GM21717 (cell line): ENCODE data around the gene TGFBRAP1.

Experiments
- ATAC-seq: cut with Tn5 transposase; IDR thresholded peaks from one replicate; pipeline ENCODE4 v1.9.1; 2021; ENCODE audit warnings: mild to moderate bottlenecking, moderate library complexity; ENCODE audit not compliant: unreplicated experiment

The TGFBRAP1 gene

GRCh38 chr2:105321875-105322646 lies 7.5 kb downstream of the TGFBRAP1 start:
- ATAC-seq = no peak

DNA sequence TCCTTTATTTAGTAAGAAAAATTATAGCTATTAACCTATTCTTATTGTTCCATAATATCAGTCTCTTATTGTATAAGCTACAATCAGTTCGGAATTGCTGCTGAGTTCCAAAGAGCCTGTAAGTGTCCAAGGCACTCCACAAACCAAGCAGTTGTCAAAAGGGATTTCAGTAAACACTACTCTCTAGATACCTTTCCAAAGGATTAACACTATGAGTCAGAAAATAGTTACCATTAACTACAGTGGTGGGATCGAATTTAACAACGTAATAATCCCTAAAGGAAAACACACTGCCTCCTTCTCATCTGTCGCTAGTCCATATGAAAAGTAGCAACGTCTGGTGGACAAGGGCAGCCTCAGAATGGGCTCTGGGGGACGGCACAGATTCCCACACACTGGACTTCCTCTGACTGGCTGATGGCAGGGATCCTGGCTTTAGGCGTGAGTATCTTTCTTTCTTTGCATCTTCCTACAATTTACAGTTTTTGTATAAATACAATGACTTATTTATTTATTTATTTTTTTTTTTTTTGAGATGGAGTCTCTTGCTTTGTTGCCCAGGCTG lies 8.8 kb downstream of the TGFBRAP1 start:
- no peak for ATAC-seq

DNA sequence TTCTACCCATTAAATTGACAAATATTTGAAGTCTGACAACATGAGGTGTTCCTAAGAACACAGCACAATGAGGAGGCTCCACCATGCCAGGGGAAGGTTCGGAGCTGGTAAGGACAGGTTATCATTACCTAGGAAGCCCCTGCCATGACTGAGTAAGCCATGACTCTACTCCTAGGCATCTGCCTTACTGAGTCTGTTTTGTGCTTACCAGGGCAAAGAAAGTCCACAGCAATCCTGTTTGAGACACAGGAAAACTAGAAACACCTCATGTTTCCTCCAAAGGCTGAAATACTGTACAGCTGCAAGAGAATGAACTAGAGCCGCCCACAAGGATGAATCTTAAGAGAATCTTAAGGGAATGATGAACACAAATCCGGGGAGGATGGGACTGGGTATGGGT lies 11.6 kb downstream of the TGFBRAP1 start:
- ATAC-seq = no peak

DNA sequence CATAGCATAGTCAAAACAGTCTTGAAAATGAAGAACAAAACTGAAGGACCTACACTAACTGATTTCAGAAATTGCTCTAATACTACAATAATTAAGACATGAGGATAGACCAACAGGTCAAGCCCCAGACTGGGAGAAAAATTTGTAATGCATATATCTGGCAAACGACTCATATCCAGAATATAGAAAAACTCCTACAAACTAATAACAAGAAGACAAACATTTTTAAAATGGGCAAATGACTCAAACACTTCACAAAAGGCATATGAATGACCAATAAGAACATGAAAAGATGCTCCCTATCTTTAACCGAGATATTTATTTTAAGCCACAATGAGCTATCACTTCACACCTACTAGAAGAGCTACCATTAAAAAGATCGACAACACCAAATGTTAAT lies 14.2 kb downstream of the TGFBRAP1 start:
- ATAC-seq = peak; percentile 63

DNA sequence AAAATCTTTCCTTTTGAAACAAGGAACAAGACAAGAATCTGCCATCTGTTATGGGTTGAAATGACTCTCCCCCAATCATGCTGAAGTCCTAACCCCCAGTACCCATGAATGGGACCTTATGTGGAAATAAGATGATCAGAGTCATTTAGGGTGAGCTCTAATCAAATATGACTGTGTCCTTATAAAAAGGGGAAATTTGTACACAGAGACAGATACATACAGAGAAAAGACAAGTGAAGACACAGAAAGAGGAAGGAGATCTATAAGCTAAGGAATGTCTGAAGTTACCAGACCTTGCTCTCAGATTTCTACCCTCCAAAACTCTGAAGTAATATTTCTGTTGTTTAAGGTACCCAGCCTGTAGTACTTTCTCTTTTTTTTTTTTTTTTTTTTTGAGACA lies 15.7 kb downstream of the TGFBRAP1 start:
- ATAC-seq = peak; percentile 47

GRCh38 chr2:105309147-105309545 lies 20.4 kb downstream of the TGFBRAP1 start:
- ATAC-seq = no peak

- no peak for ATAC-seq
Observed at GRCh38 chr2:105308382-105309146, 21.0 kb downstream of the TGFBRAP1 start.

DNA sequence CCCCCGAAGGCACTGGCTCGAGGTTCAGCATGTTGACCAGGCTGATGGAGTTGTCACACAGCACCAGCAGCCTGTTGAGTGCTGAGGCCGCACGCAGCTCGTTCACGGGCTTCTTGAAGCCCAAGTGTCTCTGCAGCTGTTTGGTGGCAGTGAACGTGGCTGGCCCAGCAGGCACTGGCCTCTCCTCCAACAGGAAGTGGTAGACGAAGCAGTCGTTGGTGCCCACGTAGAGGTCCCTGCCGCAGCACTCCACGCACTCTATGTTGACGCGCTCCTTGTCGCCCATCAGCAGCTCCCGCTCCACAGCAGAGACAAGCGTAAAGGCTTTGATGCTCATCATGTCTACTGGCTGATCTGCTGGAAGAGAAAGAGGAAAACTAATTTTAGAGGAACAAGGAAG lies 21.6 kb downstream of the TGFBRAP1 start:
- ATAC-seq = no peak

DNA sequence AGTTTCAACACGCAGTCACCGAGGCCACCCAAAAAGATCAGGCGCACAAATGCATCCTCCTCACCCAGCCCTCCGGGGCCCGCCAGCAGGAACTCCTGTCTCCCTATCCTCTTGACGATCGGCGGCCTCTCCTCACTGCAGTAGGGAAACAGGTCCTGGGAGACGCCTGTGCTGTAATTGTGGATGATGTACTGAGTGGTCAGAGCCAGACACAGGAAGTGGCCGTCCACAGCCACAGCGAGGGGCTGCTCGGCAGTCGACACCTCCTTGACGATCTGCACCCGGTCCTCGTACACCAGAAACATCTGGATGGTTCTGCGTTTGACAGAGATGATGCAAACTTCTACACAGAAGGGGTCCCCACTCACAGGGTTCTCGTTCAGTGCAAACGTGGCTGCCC lies 22.0 kb downstream of the TGFBRAP1 start:
- no peak for ATAC-seq

DNA sequence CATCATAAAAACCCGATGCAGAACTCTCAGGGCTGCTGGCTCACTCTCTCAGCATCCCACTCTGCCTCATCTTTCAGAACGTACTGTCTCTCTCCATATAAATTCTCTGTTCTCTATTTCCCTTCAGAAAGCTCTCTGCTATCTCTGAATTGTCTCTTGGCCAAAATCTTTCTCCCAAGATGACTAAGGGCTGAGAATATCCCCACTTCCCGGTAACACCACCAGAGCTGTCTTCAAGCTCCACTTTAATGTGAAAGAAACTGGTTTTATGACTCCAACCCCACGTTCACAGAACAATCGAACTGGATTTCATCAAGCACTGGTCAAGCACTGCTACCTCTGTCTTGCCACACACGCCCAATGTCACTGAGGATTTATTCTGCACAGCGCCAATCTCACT lies 22.4 kb downstream of the TGFBRAP1 start:
- ATAC-seq = no peak

- ATAC-seq = no peak
Observed at GRCh38 chr2:105301646-105302045, 27.9 kb downstream of the TGFBRAP1 start.

DNA sequence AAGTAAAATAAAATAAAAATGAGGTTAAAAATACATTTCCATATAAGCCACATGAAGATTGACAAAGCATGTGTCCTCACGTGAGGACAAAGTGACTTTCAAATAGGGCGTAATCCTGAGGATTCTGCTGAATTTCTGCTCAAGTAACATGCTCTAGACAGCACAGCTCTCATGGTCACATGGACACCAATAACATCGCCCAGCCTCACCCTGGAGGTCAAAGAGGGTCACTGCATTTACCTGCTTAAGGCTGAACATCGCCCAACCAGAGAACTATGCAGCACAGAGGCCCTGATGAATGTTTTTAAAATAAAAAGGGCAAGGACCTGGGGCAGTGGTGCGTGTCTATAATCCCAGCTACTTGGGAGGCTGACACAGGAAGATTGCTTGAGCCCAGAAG lies 30.2 kb downstream of the TGFBRAP1 start:
- no peak for ATAC-seq

DNA sequence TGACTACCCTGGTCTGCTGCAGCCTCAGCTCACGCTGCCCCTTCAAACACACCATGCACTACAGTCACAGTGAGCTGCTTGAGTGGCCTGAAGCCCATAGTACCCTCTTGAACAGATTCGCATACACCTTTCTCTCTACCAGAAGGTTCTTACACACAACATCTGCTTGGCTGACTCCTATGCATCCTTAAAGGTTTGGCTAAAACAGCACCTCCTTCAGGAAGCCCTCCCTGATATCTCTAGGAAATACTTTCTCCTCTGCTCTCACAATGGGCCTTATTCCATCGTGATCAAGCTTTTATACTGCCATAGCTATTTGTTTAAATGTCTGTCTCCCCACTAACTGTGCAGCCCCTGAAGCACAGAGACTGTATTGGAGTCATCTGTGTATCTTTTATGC lies 31.5 kb downstream of the TGFBRAP1 start:
- no peak for ATAC-seq

- ATAC-seq = no peak
Observed at GRCh38 chr2:105297216-105297615, 32.3 kb downstream of the TGFBRAP1 start.

DNA sequence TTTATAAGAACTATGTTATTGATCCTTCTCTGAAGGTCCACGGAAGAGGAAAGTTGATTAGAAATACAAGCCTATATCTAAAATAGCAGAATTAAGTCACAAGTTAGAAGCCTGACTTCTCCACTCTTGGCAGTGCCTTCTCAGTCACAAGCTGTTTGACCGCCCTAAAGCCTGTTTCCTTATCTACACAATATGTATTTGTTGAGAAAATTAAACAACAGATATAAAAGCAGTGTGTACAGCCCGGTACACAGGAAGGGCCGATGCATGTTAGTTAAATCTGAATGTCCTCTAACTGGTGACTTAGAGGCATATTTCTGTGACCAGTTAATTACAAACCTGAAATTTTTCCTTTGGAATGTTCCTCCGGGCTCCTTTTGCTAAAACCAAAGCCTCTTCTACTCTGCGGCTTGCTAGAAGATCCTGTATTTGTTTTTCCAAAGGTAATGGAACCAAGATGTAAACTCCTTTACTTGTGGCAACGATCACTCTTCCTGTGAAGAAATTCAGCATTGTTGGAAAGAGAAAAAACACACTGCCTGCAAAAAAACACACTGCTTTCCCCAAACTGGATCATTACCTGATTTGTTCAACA lies 33.4 kb downstream of the TGFBRAP1 start:
- ATAC-seq = no peak

DNA sequence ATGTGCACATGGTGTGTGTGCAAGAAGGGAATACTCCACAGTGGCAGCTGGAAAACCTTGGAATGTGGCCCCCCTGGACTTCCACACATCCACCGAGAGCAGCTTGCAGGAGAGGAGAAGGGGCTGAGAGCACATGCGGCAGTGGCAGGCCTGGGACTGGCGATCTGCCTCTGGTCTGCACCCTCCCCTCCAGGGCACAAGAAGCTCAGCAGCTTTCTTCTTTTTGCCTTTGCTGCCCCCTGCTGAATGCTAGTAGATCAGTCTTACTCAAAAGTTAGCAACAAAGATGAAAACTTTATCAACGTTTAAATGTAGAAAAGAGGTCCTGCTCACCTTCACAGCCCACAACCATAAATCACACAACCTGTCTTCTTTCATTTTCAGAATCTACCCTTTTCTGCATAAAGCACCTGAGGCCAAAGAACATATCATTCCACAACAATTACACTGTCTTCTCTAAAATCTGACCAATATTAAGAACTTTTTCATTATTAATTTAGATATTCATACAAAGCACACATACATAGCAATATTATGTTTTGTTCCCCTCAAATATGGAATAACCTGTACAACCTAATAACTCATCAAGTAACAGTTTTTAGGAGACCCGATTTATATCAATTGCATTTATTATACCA lies 34.6 kb downstream of the TGFBRAP1 start:
- ATAC-seq = no peak

DNA sequence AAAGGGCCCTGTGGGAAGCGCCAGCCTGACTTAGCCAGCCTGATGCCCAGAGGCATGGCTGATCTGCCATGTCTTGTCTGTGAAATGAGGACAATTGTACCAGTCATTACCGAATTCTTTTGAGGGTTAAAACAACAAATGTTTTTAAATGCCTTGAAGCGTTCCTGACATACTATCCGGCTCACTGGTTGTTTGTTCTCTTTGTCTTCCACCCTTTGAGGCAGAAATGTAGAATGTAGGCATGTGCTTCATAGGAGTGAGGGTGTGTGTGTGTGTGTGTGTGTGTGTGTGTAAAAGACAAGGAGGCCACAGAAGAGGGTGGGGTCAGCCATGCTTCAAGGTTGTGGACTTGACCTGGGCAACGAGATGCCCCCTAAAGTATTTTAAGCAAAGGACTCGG lies 35.5 kb downstream of the TGFBRAP1 start:
- ATAC-seq = no peak

DNA sequence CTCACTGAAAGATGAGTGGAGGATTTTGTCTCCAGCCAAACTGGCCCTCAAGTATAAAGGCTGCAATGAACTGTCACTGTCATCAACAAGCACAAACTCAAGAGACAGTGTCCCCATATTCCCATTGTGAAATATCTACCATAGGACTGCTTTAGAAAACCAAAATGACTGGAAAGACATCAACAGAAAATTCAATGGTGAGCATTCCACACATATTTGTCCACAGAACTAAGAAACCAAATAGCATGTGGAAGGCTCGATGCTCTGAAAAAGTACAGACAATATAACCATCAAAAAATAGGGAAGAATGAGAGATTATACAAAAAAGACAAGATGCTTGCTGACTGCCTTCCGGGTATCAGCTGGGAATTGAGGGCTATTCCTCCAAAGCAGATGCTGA lies 37.6 kb downstream of the TGFBRAP1 start:
- no peak for ATAC-seq

DNA sequence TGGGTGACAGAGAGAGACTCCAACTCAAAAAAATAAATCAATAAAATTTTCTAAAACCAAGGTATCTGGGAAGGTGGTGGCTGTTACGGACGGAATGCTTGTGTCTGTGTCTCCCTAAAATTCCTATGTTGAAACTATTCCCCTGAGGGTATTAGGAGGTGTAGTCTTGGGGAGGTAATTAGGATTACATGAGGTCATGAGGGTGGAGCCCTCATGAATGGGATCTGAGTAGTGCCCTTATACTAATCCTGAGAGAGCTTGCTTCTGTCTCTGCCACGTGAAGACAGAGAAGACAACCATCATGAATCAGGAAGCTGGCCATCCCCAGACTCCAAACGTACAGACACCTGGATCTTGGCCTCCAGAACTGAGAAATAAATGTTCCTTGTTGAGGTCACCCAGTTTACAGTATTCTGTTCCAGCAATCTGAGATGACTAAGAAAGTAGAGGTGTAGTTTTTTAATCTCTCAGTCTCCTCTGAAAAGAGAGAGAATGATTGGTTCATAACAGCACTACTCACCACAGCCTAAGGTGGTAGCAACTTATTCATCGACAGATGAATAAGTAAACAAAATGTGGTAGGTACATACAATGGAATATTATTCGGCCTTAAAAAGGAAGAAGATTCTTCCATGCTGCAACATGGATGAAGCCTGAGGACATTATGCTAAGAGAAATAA lies 38.4 kb downstream of the TGFBRAP1 start:
- ATAC-seq = no peak

DNA sequence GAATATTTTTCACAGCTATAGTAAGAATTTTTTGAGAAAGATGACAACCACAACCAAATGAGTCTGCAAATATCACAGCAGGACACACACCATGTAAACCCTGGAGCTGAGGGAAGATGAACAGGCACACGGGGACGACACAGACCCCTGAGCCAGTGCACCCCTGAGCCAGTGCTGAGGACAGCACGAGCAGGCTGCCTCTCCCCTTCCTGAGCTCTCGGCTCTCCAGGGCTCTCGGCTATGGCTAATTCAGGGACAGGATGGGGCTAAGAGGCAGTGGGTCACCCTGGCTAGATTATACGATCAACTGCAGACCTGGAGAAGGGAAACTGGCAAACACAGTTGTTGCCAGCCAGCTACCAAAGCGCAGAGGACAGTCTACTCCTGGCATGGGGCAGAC lies 41.4 kb downstream of the TGFBRAP1 start:
- no peak for ATAC-seq

DNA sequence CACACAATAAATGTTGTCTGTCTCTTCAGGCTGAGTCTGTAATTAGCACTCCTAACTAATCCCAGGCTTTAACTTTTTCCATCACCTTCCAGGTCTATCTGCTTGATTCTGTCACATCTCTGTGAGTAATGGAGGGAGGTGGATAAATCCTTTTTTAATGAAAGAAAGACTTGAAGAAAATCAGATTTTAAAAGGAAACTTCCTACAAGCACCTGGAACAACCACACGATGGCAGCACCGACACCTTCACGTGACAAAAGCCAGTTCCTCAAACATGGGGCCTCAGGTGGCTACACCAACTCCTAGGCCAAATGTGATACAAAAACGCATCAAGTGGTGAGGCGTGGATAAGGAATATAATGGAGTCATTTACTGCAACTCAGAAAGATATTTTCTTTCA lies 41.8 kb downstream of the TGFBRAP1 start:
- ATAC-seq = no peak
